ENCODE results near the gene PSIP1. TPM values are rescaled to one million over a fixed set of nuclear protein-coding genes. Genes with fewer than 3 reads are reported as not detected.
"Not testable (repeated sequence)": the region's sequence is repeated elsewhere in the genome, so short reads cannot be mapped to it uniquely, and the experiment has no call there.

PSIP1 gene
- total and polyA plus RNA-seq, 9 of the 15 experiments (the other 6 are each of a cell fraction or from before 2014, with no cell fraction given), result 18.8 to 119 (median 59.9) TPM

DNA sequence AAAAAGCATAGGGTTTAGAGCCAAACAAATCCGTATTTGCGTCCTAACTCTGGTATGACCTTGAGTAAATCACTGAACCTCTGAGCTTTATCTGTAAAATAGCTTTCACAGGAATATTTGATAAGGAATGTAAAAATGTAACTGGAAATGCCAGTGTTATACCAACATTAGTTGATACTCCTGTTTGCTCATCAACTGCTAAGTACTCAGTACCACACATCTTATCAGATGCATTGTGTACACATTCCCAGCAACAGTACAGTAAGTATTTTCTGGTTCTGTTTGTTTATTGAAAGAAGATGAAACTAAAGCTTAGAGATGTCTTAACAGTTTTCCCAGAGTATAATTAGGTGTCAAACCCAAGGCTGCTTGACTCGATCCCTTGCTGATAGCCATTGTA is 66.6 kb downstream of the PSIP1 start (continued):
- TF ChIP-seq, protein P1, sequence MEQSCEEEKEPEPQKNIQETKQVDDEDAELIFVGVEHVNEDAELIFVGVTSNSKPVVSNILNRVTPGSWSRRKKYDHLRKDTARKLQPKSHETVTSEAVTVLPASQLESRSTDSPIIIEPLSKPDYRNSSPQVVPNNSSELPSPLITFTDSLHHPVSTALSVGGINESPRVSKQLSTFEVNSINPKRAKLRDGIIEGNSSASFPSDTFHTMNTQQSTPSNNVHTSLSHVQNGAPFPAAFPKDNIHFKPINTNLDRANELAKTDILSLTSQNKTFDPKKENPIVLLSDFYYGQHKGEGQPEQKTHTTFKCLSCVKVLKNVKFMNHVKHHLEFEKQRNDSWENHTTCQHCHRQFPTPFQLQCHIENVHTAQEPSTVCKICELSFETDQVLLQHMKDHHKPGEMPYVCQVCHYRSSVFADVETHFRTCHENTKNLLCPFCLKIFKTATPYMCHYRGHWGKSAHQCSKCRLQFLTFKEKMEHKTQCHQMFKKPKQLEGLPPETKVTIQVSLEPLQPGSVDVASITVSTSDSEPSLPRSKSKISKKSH (CRISPR knock-in tag; IDR thresholded peaks at IDR 0.05), result no peak
- TF ChIP-seq, protein P2, sequence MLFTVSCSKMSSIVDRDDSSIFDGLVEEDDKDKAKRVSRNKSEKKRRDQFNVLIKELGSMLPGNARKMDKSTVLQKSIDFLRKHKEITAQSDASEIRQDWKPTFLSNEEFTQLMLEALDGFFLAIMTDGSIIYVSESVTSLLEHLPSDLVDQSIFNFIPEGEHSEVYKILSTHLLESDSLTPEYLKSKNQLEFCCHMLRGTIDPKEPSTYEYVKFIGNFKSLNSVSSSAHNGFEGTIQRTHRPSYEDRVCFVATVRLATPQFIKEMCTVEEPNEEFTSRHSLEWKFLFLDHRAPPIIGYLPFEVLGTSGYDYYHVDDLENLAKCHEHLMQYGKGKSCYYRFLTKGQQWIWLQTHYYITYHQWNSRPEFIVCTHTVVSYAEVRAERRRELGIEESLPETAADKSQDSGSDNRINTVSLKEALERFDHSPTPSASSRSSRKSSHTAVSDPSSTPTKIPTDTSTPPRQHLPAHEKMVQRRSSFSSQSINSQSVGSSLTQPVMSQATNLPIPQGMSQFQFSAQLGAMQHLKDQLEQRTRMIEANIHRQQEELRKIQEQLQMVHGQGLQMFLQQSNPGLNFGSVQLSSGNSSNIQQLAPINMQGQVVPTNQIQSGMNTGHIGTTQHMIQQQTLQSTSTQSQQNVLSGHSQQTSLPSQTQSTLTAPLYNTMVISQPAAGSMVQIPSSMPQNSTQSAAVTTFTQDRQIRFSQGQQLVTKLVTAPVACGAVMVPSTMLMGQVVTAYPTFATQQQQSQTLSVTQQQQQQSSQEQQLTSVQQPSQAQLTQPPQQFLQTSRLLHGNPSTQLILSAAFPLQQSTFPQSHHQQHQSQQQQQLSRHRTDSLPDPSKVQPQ (CRISPR knock-in tag; IDR thresholded peaks at IDR 0.05; ENCODE audit: borderline replicate concordance), result no peak
- TF ChIP-seq, protein P3, sequence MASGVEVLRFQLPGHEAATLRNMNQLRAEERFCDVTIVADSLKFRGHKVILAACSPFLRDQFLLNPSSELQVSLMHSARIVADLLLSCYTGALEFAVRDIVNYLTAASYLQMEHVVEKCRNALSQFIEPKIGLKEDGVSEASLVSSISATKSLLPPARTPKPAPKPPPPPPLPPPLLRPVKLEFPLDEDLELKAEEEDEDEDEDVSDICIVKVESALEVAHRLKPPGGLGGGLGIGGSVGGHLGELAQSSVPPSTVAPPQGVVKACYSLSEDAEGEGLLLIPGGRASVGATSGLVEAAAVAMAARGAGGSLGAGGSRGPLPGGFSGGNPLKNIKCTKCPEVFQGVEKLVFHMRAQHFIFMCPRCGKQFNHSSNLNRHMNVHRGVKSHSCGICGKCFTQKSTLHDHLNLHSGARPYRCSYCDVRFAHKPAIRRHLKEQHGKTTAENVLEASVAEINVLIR (CRISPR knock-in tag; IDR thresholded peaks at IDR 0.05), result no peak
- TF ChIP-seq NUFIP1 (IDR thresholded peaks at IDR 0.05; ENCODE audit: partially characterized antibody), result no peak

DNA sequence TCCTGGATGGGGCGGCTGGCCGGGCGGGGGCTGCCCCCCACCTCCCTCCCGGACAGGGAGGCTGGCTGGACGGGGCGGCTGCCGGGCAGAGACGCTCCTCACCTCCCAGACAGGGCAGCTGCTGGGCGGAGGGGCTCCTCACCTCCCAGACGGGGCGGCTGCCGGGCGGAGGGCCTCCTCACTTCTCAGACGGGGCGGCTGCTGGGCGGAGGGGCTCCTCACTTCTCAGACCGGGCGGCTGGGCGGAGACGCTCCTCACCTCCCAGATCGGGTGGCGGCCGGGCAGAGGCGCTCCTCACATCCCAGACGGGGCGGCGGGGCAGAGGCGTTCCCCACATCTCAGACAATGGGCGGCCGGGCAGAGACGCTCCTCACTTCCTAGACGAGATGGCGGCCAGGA is 68.5 kb downstream of the PSIP1 start:
- H3K9me3 ChIP-seq (replicated peaks; ENCODE audit: control insufficient read depth, insufficient read depth, low read depth, low read length); H3K27ac ChIP-seq (ENCODE audit: extremely low read depth, low read depth, low read length); H4K20me1 ChIP-seq (replicated peaks; ENCODE audit: control insufficient read depth, insufficient read depth, low read length); DNase-seq (ENCODE audit: extremely low read depth in 1 of 4, low spot score in 3 of 4); H3K27me3 ChIP-seq (ENCODE audit: control insufficient read depth in 2 of 2, insufficient read depth in 2 of 2, low read length in 2 of 2); H3K4me2 ChIP-seq (ENCODE audit: insufficient read depth, low read length); intact Hi-C loops (cut with micrococcal nuclease); H3K9ac ChIP-seq (ENCODE audit: insufficient read depth in 1 of 2, low read depth in 2 of 2, low read length in 2 of 2); POLR2A ChIA-PET; H3K9me1 ChIP-seq (ENCODE audit: control insufficient read depth, insufficient read depth, low read length); ATAC-seq; H3K4me1 ChIP-seq (replicated peaks in 1 of 2; ENCODE audit: control insufficient read depth in 2 of 2, insufficient read depth in 2 of 2, low read length in 2 of 2); H2AFZ ChIP-seq (ENCODE audit: low read depth, low read length); in situ Hi-C loops (cut with MboI); FAIRE-seq; CTCF ChIA-PET (ENCODE audit: low intra/inter-chr PET ratio); BruUV-seq (replicated peaks); H3K4me3 ChIP-seq: not testable (repeated sequence)
- WGBS (ENCODE audit: insufficient coverage, low coverage, missing lambda C conversion rate), result 80% methylated on average over 2 of the region's 33 CpGs
- H3K36me3 ChIP-seq (ENCODE audit: control insufficient read depth, insufficient read depth, low read length), result peaks cover 60% of the 10 kb centered on the region
- peaks cover 31% of the 10 kb centered on the region for H3K79me2 ChIP-seq (ENCODE audit: control insufficient read depth, insufficient read depth, low read length)

DNA sequence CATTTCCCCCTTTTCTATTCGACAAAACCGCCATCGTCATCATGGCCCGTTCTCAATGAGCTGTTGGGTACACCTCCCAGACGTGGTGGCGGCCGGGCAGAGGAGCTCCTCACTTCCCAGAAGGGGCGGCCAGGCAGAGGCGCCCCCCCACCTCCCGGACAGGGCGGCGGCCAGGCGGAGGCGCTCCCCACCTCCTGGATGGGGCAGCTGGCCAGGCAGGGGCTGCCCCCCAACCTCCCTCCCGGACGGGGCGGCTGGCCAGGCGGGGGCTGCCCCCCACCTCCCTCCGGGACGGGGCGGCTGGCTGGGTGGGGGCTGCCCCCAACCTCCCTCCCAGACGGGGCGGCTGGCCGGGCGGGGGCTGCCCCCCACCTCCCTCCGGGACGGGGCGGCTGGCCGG is 68.9 kb downstream of the PSIP1 start:
- H3K4me1 ChIP-seq (replicated peaks in 1 of 2; ENCODE audit: control insufficient read depth in 2 of 2, insufficient read depth in 2 of 2, low read length in 2 of 2); H3K9ac ChIP-seq (ENCODE audit: insufficient read depth in 1 of 2, low read depth in 2 of 2, low read length in 2 of 2); H3K27ac ChIP-seq (ENCODE audit: extremely low read depth, low read depth, low read length); H3K27me3 ChIP-seq (ENCODE audit: control insufficient read depth in 2 of 2, insufficient read depth in 2 of 2, low read length in 2 of 2); BruUV-seq (replicated peaks); CTCF ChIA-PET (ENCODE audit: low intra/inter-chr PET ratio); FAIRE-seq; H3K9me1 ChIP-seq (ENCODE audit: control insufficient read depth, insufficient read depth, low read length); H4K20me1 ChIP-seq (replicated peaks; ENCODE audit: control insufficient read depth, insufficient read depth, low read length); in situ Hi-C loops (cut with MboI); ATAC-seq; POLR2A ChIA-PET; intact Hi-C loops (cut with micrococcal nuclease); H3K4me2 ChIP-seq (ENCODE audit: insufficient read depth, low read length); DNase-seq (ENCODE audit: extremely low read depth in 1 of 4, low spot score in 3 of 4); H3K4me3 ChIP-seq; H3K9me3 ChIP-seq (replicated peaks; ENCODE audit: control insufficient read depth, insufficient read depth, low read depth, low read length); H2AFZ ChIP-seq (ENCODE audit: low read depth, low read length): not testable (repeated sequence)
- Histone ChIP-seq H3K36me3 (ENCODE audit: control insufficient read depth, insufficient read depth, low read length) (peaks cover 56% of the 10 kb centered on the region), H3K79me2 (ENCODE audit: control insufficient read depth, insufficient read depth, low read length) (peaks cover 31% of the 10 kb centered on the region)
- no CpG with 5 or more reads among the region's 29 CpGs for WGBS (ENCODE audit: insufficient coverage, low coverage, missing lambda C conversion rate)

Data from K562 (cell line).